Measurements from ENCODE around the gene ECE1. TPM values are rescaled to one million over a fixed set of nuclear protein-coding genes. Genes with fewer than 3 reads are reported as not detected.

The ECE1 gene
- total and polyA plus RNA-seq, 10 of the 15 experiments (the other 5 are each of a cell fraction or from before 2014, with no cell fraction given): 0.97 to 81.0 (median 37.0) TPM

DNA sequence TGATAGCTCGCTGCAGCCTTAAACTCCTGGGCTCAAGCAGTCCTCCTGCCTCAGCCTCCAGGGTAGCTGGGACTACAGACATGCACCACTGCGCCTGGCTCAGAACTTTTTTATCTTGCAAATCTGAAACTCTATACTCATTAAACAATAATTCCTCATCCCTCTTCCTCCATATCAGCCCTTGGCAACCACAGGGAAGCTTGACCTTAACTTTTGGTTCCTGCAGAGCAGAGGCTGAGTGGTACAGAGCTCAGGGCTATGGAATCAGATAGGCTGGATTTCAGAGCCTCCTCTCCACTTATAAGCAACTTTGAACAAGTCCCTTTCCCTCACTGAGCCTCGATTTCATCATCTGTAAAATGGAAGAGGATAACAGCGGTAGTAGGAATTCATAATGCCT is 47.4 kb downstream of the ECE1 start (continued):
- TF ChIP-seq, protein P1, sequence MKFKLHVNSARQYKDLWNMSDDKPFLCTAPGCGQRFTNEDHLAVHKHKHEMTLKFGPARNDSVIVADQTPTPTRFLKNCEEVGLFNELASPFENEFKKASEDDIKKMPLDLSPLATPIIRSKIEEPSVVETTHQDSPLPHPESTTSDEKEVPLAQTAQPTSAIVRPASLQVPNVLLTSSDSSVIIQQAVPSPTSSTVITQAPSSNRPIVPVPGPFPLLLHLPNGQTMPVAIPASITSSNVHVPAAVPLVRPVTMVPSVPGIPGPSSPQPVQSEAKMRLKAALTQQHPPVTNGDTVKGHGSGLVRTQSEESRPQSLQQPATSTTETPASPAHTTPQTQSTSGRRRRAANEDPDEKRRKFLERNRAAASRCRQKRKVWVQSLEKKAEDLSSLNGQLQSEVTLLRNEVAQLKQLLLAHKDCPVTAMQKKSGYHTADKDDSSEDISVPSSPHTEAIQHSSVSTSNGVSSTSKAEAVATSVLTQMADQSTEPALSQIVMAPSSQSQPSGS (IDR thresholded peaks at IDR 0.05; ENCODE audit: low read length): no peak
- TF ChIP-seq SP1 (IDR thresholded peaks at IDR 0.05; ENCODE audit: low read depth, low read length): no peak
- TF ChIP-seq SREBF1 (IDR thresholded peaks at IDR 0.05; ENCODE audit: low read length): no peak
- no peak for TF ChIP-seq RFX5 (IDR thresholded peaks at IDR 0.05; ENCODE audit: low read depth, low read length)
- TF ChIP-seq MEF2B (IDR thresholded peaks at IDR 0.05; ENCODE audit: partially characterized antibody, poor library complexity, severe bottlenecking): no peak
- TF ChIP-seq BRCA1 (IDR thresholded peaks at IDR 0.05; ENCODE audit: low read depth, low read length): no peak

DNA sequence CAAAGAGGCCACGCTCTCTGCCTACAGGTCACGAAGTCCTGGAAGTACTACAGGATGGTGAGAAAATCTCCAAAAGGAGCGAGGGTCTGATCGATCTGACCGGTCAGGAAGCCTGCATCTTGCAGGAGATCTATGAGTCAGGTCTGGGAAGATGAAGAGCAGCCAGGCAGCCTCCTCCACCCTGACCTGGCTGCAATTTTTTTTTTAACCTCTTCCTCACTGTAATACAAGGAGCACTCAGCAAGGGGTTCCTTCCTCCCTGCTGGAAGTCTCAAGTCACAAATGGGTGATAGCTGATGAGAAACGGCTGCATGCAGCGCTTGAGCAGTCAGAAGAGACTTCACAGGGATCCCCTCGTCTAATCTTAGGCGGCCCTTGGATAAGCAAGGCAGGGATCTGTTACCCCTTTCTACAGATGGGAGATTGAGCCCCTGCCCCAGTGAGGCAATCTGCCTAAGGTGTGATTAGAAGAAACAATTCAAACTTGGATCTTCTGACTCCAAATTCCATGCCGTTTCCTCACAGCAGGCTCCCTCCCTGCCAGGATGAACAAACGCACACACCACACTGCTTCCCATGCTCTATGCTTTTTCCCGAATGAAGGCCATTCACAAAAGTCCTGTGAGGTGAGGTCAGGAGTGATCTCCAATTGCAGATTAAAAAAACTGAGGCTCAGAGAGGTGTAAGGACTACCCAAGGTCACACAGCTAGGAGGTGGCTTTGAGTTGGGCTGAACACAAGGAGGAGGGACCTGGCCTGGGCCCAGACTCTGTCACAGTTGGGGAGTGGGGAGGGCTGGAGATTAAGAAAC is 48.3 kb downstream of the ECE1 start:
- CTCF ChIA-PET: interaction anchor here (0.9 to 1.0 kb wide), 3 partner anchors 10 to 128 kb away, joined by 3 to 4 read pairs (median 3); no protein-coding TSS in a partner anchor
- no peaks in the 10 kb centered on the region for H3K4me1 ChIP-seq (ENCODE audit: control insufficient read depth, insufficient read depth, low read length)
- FAIRE-seq (no peak), DNase-seq (ENCODE audit: low read depth, low spot score) (no peak), ATAC-seq (no peak)
- no peaks in the 10 kb centered on the region for H3K9me3 ChIP-seq (replicated peaks; ENCODE audit: control insufficient read depth, insufficient read depth, low read length)
- H3K4me3 ChIP-seq: no peak overlapping the region
- WGBS (ENCODE audit: insufficient coverage, insufficient replicate concordance, low lambda C conversion rate, missing lambda C conversion rate): 74% methylated on average over 12 of the region's 12 CpGs
- intact Hi-C loops (cut with micrococcal nuclease; ENCODE audit: unreplicated experiment): no loop called here
- no peaks in the 10 kb centered on the region for H4K20me1 ChIP-seq (ENCODE audit: control insufficient read depth, insufficient read depth)
- RAD21 ChIA-PET (ENCODE audit: unreplicated experiment): interaction anchor here (0.7 kb wide), 1 partner anchor 51 kb away, joined by 3 read pairs; no protein-coding TSS in a partner anchor
- no peak overlapping the region for H2AFZ ChIP-seq (ENCODE audit: control insufficient read depth, low read depth, low read length)
- H3K4me2 ChIP-seq (ENCODE audit: control insufficient read depth, insufficient read depth): no peak overlapping the region
- no peak overlapping the region for H3K9ac ChIP-seq (ENCODE audit: control insufficient read depth, insufficient read depth, low read length)
- H3K27me3 ChIP-seq (replicated peaks in 1 of 2; ENCODE audit: control insufficient read depth in 2 of 2, insufficient read depth in 2 of 2, low read length in 1 of 2): no peaks in the 10 kb centered on the region
- SMC1A ChIA-PET (ENCODE audit: uncharacterized antibody, unreplicated experiment): no interaction called here
- H3K36me3 ChIP-seq (ENCODE audit: control insufficient read depth in 2 of 2, insufficient read depth in 2 of 2, low read length in 1 of 2): peaks cover 8 to 13% of the 10 kb centered on the region in 2 experiments; a peak in 3 of 4 replicates
- TF ChIP-seq POU2F2 (IDR thresholded peaks at IDR 0.05; ENCODE audit: borderline replicate concordance, low read depth, low read length) (no peak), BACH1 (IDR thresholded peaks at IDR 0.05; ENCODE audit: borderline replicate concordance) (no peak), USF1 (IDR thresholded peaks at IDR 0.05; ENCODE audit: borderline replicate concordance, extremely low read length, insufficient read depth, low read depth, low read length) (no peak), RCOR1 (conservative IDR thresholded peaks at IDR 0.05; ENCODE audit: low read depth, low read length) (no peak)
- in situ Hi-C loops (cut with MboI): no loop called here
- H3K27ac ChIP-seq (ENCODE audit: control insufficient read depth, insufficient read depth): no peak overlapping the region
- H3K79me2 ChIP-seq (ENCODE audit: control insufficient read depth, insufficient read depth, low read length): no peaks in the 10 kb centered on the region
- POLR2A ChIA-PET: no interaction called here
- BruUV-seq (replicated peaks): no TSS peak

Data from GM12878 (cell line).